ELR (cell line): Measurements from ENCODE around the gene SLC9A3.
"Not testable (repeated sequence)": the region's sequence is repeated elsewhere in the genome, so short reads cannot be mapped to it uniquely, and the experiment has no call there.

Experiments
- DNase-seq: peaks from one replicate; pipeline ENCODE4 v3.0.0-alpha.2; 2015; ENCODE audit warnings: low read depth

Gene SLC9A3

DNA sequence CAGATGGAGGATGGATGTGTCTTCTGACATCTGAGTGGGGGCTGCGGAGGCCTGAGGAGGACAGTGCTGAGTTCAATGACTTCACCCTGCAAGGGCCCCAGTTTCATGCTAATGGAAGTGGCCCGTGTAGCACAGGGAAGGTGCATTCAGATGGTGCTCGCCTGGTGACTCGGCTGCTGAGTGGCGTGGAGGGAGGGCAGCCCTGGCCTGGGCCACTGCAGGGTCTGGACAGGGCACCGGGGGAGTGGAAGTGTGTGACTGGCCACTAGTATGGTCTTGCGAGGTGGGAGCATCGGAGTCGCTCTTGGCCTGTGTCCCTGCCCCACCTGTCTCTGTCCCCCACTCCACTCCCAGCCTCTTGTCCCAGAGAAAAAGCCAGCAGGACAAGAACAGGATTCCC lies 1.7 kb upstream of the SLC9A3 start:
- no peak for DNase-seq

DNA sequence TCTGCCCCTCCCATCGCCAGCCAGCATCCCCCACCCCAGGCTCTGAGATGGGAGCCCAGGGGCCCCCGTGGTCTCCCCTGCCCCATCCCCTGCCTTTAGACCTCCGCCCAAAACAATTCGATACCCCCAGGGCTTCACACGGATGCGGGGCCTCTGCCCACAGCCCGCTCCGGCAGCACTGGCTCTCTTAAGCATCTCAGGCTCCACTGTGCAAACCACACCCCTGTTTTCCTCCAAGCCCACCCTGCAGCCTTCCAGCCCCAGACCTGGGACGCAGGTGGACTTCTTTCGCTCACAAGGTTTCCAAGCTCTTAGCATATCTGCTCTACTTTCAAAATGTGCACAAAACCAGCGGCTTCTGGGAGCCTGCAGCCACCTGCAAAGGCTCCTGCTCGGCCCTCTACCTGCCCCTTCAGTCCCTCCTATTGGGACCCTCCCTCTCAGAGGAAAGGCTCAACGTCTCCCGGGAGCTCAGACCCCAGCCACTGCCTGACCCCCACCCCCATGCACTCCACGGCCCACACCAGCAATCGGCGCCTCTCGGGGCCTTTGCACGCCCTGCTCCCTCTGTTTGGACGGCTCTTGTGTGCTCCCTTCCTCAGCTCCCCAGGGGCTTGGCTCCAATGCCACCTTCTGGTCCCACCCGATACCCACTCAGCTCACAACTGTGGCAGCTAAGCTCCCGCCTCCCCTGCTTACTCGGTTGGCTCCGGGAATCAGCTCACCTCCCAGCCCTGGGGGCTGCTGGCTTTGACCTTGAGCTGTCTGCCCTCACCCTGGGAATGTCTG lies 918 bp upstream of the SLC9A3 start:
- no peak for DNase-seq

DNA sequence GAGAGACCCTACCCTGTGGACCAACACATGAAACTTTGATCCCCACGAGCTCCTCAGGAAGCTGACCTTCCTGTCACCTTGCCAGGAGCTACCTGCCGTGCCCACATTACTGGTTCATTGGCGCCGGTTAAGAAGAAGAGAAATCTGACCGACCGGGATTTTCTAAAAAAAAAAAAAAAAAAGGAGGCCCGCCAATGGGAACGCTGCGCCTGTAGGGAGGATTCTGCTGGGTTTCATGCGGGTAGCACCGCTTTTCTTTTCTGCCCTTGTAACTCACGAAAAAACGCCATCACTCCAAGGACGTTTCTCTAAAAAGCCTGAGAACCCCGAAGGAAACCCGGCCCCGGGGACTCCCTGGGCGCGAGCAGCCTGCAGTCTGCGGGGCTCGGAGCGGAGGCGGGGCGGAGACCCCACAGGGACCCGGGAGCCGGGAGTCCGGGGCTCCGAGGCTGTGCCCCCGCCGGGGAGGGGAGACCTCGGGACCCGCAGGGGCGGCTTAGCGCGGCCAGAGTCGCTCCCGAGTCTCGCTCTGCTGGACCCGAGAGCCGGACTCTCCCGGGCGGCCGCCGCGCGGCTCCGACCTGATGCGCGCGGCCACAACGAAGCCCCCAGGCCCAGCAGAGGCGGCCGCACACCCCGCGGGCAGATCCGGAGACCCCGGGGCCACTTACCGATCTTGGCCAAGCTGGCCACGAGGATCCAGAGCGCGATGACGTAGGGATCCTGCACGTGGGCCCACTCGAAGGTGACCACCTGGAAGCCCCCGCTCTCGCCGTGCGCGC lies 617 bp downstream of the SLC9A3 start:
- DNase-seq: peak; percentile 11

DNA sequence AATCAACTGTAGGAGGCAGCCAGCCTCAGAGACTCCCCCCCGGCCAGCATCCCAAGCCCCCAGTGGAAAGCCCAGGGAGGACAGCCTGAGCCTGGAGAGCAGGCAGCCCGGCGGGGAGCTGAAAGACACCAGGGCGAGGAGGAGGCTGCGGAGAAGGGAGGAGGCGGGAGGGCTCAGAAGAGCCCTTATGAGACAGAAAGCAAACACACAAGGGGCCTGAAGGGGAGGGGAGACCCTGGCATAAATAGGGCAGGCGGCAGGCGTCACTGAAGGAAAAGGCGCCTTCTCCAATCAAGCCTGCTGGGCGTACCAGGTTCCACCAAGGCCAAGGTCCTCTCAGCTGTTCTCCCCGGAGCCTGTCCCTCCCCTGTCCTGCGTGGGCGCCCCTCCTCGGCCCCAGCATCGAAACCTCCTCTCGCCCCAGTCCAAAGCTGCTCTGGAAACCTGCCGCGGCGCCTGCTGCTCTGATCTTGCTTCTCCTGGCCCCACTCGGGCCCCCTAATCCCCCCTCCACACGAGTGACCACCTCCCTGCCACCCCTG lies 1.3 kb downstream of the SLC9A3 start:
- DNase-seq: peak; percentile 17

DNA sequence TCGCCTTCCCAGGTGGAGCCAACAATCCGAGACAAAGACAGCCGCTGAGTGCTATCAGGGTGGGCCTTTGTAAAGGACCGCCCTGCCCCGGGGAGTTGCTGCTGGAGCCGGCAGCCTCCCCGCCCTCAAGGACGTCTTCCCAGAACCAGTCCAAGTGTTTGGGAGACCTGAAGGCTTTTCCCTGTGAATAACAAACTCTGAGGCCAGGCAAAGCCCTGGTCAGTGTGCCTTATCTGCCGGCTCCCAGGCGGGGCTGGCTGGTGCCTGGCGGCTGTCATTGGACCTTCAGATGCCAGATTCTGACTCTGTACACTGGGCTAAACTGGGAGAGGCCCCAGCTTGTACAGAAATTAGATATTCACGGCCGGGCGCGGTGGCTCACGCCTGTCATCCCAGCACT lies 2.1 kb downstream of the SLC9A3 start:
- DNase-seq: no peak

DNA sequence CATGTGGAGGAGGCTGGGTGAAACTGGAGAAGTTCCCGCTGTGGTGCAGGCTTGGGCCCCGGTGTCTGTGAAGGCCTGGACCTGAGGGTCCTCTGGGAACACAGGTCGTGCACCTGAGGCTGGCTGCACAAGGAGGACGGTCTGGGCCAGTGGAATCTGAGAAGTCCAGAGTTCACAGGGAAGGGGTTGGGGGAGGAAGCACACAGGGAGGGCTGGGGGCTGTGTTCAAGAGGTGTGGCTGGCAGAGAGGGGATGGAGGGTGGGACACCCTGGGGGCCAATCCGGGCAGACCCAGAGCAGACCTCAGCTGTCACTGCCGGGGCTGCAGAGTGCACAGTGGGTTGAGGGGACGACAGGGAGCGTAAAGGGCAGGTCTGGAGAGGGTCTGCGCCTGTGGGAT lies 2.6 kb downstream of the SLC9A3 start:
- DNase-seq: no peak

DNA sequence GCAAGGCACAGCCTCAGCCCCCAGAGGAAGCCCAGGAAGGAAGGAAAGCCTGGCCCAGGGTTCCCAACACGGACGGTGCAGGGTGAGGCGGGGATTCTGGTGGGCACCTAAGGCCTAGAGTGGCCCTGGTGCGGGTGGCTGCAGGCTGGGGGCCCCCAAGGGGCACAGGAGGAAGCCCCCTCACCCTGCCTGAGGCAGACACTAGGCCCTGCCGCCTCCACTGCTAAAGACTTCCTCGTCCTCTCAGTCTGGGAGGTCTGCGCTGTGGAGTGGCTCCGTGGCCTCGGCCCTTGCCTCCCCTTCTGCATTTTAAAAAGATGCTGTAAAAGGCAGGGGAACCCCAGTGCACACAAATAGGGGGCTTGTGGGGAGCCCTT lies 3.4 kb downstream of the SLC9A3 start:
- no peak for DNase-seq

DNA sequence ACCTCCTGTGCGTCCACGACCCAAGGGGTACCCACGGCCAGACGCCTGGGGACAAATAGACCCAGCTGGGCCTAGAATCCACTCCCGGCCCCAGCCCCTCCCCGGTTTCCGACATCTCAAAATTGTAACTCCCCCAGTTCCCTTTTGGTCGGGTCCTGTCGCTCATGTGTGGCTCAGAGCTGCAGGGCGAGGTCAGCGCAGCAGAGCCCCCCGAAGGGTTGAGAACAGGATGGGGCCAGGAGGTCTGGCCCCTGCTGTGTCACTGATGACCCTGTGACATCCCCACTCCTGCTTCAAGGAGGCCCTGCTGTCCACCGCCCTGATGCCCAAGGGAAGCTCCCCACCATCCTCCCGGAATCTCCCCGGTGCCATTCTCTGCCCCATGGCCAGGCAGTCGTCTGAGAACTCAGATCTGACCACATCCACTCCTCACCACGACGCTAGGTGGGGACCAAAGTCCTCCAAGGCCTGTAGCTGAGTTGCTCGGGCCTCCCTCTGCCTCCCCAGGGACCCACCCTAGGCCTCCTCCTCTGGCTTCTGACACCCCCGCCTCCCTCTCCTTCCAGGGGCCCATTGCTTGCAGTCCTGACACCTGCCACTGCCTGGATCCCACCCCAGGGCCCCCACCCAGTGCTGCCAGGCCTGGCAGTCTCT lies 3.9 kb downstream of the SLC9A3 start:
- no peak for DNase-seq

DNA sequence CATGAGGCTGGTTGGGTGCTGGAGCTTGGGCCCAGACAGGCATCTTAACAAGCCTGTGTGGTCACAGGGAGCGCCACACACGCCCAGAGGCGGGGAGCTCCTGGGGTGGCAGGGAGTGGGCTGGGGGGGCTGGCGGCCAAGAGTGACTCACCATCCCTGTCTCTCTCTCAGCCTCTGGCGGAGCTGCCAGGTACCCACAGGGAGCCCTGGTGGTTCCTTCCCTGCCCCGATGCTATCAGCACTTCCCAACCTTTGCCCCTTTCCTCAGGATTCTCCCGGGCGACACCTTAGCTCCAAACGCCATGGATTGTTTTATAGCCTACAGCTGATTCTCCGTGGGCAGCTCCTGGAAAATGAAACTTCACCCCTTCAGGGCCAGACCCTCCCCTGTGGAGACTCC lies 5.5 kb downstream of the SLC9A3 start:
- DNase-seq: no peak

DNA sequence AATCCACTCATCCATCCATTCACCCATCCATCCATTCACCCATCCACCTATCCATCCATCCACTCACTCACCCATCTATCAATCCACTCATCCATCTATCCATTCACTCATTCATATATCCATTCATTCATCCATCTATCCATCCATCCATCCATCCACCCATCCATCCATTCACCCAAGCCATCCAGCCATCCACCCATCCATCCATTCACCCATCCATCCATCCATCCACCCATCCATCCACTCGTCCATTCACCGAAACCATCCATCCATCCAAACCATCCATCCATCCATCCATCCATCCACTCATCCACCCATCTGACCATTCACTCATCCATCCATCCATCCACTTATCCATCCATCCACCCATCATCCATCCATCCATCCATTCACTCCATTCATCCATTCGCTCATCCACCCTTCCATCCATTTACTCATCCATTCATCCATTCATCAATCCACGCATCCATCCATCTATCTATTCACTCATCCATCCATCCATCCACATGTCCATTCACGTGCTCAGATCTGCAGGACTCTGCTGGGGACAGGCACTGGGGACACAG lies 6.6 kb downstream of the SLC9A3 start:
- no peak for DNase-seq

DNA sequence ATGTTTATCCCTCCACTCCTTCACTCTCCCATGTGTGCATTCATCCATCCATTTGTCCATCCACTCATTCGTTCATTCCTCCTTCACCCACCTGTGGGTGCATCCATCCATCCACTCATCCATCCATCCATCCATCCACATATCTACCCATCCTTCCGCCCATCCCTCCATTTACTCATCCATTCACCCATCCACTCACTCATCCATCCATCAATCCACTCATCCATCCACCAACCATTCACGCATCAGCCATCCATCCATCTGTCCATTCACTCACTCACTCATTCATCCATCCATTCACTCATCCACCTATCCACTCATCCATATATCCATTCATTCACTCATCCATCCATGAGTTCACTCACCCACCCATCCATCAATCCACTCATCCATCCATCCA lies 7.3 kb downstream of the SLC9A3 start:
- no peak for DNase-seq

DNA sequence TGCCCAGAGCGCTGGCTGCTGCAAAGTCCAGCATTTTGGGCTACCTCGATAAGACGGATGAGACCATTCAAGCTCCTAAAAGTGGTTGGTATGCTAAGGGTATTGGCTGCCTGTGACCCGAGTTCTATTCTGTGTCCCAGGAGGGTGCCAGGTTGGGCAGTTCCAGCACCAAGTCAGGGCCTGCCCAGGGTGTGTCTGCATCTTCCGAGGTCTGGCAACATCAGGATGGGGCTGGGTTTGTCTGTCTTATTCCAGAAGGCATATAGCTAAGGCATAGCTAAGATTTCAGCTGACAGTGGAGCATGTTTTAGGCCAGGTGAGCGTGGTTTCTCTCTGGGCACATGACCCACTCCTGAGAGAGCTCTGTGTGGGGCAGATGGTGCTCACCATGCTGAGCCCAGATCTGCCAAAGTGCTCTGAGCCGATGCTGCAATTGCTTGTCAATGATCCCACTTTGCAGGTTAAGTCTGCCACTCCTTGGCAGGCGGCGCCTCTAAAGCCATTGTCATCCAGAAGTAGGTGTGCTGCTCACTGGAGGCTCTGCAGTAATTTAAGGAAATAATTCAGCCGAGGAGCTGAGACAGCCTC lies 7.8 kb downstream of the SLC9A3 start:
- no peak for DNase-seq

DNA sequence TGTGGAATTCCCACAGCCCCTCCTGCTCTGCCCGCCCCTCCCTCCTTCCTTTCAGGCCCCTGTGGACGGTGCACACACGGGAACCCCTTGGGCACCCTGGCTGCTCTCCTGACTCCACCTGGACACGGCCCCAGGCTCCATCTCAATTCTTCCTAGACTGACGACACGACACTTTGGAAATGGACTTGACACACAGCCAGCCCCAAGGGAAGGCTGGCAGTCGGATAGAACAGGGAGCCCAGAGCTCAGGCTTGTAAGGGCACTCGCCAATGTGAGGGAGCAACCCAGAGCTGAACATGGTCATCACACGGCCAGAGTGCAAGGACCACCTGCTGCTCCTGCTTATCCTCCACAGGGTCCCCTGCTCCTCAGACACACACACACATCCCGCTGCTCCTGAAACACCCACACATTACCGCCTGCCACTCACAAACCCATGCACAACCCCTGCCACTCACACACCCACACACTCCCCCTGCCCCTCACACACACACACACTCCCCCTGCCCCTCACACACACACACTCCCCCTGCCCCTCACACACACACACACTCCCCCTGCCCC lies 8.9 kb downstream of the SLC9A3 start:
- DNase-seq: no peak

DNA sequence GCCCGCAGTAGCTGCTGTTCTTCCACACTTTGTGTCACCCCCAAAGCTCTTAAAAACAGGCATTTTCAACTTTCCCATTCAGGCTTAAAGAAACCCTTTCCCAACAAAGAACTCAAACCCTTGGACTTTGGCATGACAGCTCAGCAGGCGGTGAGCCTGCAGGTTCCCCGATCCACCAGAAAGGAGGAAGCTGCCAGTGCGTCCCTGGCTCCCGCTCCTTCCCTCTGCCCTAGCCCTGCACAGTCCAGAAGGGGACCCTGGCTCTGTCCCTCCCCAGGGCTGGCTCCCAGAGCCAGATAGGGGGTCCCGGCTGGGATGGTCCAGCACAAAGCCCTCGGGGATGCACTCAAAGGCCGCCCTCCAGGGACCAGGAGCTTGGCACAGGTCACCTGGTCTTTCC lies 9.6 kb downstream of the SLC9A3 start:
- DNase-seq: no peak

DNA sequence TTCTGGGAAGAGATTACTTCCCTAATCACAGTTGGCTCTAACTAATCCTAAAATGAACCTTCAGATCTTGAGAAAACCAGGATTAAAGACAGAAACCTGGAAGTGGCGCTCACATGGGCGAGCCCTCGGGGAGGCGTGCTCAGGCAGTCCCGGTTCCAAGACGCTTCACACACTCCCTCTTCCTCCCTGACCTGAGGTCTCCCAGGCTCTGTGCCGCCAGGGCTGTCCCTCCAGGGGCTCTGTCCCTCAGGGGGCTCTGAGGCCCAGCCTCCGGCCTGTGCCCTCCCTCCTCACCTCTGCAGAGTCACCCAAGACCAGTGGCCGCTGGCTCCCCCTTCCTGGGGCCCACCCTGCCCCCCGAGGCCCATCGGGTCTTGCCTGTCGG lies 10.2 kb downstream of the SLC9A3 start:
- DNase-seq: no peak

DNA sequence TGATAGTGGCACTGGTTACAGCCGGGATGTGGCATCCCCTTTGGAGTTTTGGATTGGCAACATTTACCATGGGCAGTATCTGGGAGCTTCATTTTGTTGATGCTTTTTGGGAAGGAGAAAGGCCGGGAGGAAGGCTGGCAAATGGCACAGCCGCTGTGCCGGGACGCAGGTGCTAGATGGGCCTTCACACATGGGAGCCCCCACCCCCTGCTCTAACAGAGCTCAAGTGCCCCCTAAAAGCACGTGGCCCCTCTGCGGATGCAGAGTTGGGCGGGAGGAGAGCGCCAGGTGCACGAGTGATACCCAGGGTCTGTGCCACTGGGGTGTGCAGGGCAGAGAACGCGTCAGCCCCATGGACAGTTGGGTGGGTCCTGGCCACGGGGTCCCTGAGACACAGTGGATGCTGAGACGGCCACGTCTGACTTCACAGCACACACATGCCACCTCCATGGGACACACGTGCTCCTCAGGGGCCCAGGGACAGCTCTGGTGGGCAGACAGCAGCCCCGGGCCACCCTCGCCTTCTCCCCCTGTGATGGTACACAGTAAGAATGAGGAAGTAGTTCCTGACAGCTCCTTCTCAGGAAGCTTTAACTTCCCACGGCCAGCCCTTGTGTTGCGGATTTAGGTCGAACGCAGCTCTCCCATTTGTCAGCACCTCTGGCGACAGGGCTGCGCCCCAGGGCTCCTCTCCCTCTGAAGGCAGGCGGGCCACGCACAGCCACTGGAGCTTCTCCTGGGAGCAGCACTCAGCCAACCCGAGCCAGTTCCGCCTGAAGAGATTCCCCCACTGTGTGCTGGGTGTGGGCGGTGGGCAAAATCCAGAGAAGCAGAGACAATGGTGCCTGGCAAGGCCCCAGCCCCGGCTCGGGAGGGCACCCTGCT lies 10.8 kb downstream of the SLC9A3 start:
- no peak for DNase-seq

DNA sequence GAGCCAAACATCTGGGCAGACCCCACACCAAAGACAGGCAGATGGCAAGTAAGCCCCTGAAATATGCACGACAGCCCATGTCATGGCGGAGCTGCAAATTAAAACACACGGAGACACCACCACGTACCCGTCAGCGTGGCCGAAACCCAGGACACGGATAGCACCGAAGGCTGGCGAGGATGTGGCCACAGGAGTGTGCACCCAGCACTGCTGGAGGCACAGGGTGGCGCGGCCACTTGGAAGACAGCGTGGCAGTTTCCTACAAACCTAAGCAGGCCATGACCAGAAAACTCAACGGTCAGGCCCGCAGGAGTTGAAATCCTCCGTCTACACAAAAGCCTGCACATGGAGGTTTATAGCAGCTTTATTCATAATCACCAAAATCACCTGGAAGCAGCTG lies 12.8 kb downstream of the SLC9A3 start:
- DNase-seq: no peak

DNA sequence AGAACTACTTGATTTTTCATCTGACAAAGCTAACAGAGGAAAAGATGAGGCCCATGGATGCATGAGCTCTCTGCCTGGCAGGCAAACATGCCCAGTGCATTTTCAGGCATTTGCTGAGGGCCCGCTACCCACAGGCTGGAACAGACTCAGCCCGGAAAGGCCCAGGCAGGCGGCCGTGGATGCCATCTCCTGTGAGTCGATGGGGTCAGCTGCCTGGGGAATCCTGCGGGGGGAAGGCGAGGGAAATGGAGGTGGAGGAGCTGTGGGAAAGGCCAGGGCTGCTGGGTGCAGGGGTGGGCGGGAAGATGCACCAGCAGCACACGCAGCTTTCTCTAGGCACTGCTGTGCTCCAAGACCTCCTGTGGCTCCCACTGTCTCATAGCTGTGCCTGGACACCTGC lies 13.7 kb downstream of the SLC9A3 start:
- no peak for DNase-seq

DNA sequence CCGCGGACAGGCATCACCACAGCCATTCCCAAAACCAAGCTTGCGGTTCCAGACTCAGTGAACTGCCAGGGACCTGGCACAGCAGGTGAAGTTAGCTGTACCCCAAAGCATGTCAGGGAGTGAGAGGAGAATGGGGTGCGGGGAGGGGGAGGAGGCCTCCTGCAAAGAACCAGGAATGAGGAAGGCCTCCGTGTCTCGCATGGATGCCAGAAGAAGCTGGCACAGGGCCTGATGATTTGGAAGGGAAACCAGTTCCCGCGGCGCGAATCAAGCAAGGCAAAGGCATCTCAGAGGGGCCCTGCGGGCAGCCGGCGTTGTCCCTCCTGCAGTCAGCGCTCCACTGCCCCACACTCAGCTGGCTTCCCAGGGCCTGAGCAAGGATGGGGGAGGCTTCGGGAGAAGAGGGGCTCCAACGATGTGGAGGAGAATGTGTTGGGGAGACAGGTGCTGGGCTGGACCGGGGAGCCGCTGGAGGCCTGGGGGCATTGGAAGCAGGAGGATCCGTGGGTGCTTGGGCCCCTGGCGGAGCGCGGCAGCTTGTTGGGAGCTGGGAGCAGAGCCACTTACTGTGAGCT lies 14.6 kb downstream of the SLC9A3 start:
- no peak for DNase-seq

DNA sequence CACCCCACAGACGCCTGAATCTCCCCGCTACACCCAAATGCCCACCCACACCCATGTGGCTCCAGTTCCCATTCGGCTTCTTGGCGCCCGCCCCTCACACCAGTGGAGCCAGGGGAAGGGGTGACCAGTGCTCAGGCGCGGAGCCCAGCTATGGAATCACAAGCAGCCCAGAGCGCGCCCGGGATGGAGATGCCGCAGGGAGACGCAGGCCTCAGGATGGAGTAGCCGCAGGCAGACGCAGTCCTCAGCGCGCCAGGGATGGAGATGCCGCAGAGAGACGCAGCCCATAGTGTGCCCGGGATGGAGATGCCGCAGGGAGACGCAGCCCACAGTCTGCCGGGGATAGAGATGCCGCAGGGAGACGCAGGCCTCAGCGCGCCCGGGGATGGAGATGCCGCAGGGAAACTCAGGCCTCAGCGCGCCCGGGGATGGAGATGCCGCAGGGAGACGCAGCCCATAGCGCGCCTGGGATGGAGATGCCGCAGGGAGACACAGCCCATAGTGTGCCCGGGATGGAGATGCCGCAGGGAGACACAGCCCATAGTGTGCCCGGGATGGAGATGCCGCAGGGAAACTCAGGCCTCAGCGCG lies 16.2 kb downstream of the SLC9A3 start:
- not testable (repeated sequence) for DNase-seq
